ENCODE results near the gene CRLF1.

Gene CRLF1

DNA sequence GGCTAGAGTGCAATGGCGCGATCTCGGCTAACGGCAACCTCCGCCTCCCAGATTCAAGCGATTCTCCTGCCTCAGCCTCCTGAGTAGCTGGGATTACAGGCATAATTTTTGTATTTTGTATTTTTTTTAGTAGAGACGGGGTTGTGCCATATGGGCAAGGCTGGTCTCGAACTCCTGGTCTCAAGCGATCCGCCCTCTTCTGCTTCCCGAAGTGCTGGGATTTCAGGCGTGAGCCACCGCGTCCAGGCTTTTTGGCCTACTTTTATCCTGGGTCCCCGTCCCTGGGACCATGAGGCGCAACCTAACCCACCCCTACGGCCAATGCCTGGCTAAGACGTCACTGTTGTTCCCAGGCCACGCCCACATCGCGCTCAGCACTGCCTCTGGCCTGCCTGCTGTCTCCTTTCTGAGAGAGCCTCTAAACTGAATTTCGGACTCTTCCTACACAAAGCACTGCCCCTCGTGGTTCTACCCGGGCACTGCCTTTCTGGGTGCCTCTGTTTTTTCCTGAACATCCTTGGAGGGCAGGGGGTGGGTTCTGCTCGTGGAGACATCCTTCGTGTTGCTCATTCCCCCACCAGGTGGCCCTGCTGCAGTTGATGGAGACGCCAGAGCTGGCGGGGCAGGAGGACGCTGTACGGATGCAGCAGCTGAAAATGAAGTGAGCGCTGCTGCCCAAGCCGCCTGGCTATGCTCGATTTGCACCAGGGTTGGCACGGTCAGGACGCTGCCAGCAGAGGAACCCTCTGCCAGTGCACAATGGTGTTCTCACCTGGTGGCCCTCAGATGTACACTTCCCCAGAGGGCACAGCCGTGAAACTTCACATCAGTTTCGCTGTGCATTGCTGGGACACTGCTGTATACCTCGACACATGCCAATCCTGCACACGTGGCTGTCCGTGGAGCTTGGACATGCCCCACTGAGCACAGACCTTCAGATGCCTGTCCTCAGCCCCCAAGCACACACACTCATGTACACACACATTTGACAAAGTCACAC is 16.0 kb downstream of the CRLF1 start:
- DNase-seq: peak; percentile 77

DNA sequence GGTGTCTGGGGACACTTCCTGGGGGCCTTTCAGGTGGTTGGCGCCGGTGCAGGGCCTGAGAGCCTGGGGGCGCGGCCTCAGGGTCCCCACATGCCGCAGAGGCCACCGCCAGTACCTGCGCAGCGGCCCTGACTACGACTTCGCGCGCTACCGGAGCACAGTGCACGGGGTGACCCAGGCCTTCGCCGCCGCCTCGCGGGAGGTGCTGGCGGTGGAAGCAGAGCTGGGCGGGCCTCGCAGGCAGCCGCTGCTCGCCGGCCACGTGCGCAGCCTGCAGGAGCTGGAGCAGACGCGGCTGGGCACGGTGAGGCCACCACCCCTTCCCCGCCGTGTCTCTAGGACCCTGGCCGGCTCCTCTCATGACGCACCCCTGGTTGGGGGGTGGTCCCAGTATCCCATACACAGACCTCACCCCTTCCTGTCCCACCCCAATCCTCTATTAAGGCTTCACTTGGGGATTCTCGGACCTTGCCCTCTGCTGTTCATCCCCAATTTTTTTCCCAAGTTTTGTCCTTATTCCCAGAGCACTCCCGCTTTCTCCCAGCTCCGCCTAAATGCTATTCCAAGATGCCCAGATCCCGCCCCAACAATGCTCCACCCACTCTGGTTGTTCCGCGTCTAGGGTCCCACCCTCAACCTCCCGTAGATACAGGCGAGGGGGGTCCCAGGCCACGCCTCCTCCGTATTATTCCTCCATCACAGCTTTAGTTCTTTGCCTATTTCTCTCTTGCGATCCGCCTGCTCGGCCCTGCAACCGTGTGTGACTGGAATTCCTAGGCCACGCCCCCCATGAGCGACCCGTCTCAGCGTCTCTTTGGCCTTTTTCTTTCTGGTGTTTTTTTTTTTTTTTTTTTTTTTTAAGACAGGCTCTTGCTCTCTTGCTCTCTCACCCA is 17.0 kb downstream of the CRLF1 start:
- DNase-seq: peak; percentile 66

DNA sequence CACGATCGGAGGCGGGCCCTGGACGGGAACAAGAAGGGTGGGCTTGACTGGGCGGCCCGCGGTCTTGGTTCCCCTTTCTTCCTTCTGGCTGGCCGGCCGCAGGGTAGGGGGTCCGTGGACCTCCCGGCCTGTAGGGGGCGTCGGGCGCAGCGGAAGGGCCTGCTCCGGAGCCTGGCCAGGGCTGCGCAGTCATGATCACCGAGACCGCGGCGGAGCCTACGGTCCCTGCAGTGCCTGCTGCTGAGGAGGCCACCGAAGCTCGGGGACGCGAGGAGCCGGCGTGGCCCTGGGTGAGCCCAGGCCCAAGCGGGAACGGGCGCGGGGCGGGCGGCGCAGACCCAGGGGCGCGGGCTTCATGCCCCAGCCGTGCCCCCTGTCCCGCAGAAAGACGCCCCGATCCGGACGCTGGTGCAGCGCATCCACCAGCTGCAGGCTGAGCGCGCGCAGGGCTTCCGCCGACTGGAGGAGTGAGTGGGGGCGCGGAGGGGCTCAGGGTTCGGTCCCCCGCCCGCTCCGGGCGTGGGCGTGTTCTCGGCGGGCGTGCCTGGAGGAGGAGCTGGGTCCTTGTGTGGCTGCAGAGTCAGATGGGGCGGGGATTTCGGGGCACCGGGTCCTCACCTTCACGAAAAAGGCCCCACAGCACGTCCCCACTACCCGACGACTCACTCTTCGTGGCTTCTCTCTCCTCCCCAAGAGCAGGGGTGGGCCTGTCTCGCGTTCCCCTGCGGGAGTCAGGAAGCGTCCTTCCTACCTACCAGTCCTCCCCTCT is 17.8 kb downstream of the CRLF1 start, which contains the start of gene REX1BD:
REX1BD (plus strand) TSS at position 188 of the 769 bp plus-strand sequence; CDS start at position 192, 4 bp downstream.
- DNase-seq: peak; percentile 74

DNA sequence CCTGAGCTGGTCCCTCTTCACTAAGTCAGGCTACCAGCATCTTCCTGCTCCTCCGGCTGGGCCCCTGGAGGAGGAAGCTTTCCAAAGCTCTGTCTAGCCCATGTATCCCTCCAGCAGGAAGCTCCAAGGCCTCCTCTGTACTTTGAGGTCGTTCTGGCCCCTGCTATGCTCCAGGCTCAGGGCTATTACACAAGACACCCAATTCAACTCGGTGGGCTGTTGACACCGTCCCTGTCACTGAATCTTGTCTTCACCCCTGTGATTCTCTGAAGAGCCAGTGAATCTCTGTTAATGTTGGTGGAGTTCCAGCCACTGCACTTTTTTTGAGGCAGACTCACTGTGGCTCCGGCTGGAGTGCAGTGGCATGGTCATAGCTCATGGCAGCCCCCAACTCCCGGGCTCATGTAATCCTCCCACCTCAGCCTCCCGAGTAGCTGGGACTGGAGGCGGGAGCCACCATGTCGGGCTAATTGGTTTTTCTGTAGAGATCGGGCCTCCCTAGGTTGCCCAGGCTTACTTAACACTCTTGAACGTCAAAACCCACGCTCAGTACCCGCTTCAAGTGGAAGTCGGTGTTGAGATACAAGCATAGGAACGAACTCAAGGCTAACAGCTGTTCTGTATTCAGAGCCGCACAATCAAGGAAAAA is 18.5 kb downstream of the CRLF1 start:
- DNase-seq: no peak

DNA sequence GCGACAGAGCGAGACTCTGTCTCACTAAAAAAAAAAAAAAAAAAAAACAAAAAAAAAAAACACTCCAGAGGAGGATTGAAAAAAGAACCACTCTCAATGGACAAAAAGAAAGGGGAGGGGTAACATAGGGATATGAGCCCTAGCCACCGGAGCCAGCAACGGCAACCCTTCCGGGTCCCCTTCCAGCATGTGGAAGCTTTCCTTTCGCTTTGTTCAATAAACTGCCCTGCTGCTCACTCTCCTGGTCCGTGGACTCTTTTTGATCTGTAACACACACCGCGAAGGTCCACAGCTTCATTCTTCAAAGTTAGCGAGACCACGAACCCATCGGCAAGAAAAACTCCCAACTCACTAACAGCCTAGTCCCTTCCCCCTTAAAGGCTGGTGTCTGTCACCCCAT is 19.0 kb downstream of the CRLF1 start:
- no peak for DNase-seq

DNA sequence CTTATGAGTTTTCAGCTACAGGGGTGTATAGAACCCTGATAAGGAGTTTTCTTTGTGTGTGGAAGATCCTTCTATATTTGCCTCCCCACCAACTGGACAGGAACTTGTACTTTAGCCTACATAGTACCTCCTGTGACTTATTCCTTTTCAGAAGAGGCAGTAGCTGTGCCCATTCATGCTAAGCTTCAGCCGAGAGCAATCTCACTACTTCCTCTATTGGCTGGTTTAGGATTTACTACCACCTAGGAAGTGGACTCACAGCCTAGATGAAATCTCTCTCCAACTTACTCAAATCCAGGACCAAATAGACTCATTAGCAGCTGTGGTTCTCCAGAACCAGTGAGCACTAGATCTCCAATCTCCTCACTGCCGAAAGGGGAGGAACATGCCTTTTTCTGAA is 20.3 kb downstream of the CRLF1 start:
- no peak for DNase-seq

DNA sequence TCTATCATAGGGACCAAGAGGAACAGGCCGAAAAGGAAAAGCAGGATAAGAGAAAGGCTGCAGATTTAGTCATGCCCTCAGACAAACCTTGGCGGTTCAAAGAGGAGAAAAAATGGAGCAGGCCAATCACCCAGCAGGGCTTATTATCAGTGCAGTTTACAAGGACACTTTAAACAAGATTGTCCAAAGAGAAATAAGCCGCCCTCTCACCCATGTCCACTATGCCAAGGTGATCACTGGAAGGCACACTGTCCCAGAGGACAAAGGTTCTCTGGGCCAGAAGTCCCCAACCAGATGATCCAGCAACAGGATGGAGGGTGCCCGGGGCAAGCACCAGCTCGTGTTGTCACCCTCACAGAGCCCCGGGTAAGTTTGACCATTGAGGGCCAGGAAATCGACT is 26.3 kb downstream of the CRLF1 start:
- no peak for DNase-seq

GRCh38 chr19:18577365-18577914 is 29.2 kb downstream of the CRLF1 start:
- DNase-seq: no peak

DNA sequence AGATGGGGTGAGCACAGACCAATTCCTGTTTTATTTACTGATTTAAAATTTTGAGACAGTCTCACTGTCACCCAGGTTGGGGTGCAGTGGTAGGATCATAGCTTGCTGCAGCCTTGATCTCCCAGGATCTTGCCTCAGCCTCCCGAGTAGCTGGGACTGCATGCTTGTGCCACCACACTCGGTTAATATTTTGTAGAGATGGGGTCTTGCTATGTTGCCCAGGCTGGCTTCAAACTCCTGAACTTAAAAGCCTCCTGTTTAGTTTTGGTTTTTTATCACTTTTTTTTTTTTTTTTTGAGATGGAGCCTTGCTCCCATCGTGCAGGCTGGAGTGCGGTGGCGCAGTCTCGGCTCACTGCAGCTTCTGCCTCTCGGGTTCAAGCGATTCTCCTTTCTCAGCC is 30.2 kb downstream of the CRLF1 start:
- no peak for DNase-seq

DNA sequence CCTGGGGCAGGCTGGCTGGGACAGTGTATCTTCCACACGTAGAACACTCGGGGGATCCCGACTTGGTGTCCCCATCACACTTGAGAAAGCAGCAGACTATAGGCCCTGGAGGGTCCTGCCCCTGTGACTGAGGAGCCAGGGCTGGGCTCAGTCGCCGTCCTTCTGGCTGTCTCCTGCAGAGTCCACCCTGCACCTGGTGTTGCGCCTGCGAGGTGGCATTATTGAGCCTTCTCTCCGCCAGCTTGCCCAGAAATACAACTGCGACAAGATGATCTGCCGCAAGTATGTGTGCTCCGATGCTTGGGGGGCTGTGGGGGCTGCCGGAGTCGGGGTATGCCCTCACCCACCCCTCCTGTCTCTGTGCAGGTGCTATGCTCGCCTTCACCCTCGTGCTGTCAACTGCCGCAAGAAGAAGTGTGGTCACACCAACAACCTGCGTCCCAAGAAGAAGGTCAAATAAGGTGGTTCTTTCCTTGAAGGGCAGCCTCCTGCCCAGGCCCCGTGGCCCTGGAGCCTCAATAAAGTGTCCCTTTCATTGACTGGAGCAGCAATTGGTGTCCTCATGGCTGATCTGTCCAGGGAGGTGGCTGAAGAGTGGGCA is 31.8 kb downstream of the CRLF1 start:
- DNase-seq: no peak

GRCh38 chr19:18571564-18572344 is 34.8 kb downstream of the CRLF1 start, which contains the start of gene UBA52:
Gene UBA52, plus strand, starts transcription at chr19:18571857. Its CDS starts 1,444 bp downstream, at chr19:18573301.
- DNase-seq: peak; percentile 96

GRCh38 chr19:18568367-18568766 is 38.2 kb downstream of the CRLF1 start:
- DNase-seq: no peak

DNA sequence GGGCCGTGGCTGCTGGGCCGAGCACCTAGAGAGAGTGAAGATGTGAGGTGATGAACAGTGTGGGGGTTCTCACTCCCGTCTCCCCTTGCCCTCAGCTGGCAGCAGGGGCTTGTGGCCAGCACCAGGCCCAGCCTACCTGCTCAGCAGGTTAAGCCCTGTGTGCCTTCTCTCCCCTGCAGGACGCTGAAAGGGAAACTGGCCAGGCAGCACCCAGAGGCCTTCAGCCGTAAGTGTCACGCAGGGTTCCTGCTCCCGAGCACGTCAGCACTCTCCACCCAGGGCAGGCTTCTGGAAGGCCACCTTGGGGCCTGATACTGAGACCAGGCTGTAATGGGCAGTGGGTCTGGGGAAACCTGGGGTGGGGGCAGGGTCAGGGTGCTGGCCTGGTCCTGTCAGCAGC is 39.6 kb downstream of the CRLF1 start:
- DNase-seq: no peak

DNA sequence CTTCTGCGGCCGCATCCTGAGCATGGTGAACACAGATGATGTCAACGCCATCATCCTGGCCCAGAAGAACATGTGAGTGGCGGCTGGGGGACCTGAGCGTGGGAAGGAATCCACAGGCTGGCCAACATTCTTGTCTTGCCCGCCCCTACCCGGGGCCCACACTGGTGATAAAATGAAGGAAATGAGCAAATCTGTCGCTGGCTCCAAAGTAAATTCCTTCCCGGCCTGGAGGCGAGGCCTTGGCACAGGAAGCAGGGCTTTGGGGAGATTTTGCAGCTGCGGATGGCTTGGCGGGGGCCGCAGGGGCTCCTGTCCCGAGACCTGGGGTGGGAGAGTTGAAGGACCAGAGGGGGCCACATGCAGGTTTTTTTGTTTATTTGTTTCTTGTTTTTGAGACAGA is 44.5 kb downstream of the CRLF1 start:
- no peak for DNase-seq

DNA sequence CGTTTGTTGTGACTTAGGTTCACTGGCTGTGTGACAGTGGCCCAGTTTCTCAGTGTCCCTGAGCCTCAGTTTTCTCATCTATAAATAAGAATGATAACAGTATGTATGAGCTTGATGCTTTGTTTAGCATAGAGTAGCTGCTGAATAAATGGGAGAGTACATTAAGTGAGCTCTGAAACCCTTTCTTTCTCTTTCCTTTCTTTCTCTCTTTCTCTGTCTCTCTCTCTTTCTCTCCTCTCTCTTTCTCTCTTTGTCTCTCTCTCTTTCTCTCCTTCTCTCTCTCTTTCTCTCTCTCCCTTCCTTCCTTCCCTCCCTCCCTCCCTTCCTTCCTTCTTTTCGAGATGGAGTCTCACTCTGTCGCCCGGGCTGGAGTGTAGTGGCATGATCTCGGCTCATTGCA is 46.9 kb downstream of the CRLF1 start:
- DNase-seq: no peak

- no peak for DNase-seq
Observed at GRCh38 chr19:18558604-18559003, 48.0 kb downstream of the CRLF1 start.

DNA sequence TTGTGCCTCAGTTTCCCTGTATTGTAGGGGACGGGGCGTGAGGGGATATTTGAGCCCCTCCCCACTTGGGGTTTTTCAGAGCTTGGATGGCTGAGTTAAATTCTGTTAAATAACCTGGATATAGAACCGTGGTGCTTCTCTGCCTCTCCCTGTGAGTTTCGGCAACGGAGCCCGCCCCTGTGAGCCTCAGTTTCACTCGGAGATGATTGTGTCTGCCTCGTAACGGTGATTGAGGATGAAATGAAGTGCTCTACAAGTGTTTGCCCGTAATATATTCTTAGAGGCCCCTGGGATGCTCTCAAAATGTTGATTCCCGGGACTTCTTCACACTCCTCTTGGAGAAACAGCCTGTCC is 48.4 kb downstream of the CRLF1 start:
- DNase-seq: no peak

DNA sequence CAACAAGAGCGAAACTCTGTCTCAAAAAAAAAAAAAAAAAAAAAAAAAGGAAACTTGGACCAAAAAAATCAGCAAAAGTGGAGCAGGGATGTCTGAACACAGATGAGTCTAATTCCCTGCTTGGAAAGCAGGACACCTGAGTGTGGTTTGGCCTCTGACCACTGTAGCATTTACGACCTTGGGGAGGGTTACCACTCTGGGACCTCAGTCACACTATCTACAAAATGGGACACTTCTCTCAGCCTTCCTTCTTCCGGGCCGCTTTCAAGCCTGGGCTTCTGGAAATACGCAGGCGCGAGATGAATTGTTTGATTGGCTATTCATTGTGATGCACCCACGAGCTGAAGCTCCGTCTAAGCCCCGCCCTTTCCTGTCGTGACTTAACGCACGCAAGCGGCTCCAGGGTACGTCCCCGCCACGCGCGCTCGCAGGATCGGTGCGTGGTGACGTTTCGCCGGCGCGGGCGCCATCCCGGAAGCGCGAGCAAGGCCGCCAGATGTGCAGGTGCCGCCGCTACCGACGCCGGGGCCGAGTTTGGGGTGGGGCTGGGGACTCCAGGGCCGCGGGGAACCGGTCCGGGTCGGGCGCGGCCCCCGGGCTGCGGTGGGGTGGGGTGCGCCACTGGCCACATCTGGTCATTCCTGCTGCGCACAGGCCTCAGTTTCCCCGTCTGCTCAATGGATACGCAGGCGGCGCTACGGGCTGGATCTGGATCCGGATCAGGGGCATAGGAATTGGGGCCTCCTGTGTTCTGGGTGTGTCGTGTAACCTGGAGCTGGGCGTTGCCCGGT is 49.0 kb downstream of the CRLF1 start, which contains the start of gene KXD1:
KXD1 (plus strand) TSS at position 460 of the 791 bp plus-strand sequence. CDS start 4,187 bp downstream, outside the sequence.
- peak; percentile 99 for DNase-seq

DNA sequence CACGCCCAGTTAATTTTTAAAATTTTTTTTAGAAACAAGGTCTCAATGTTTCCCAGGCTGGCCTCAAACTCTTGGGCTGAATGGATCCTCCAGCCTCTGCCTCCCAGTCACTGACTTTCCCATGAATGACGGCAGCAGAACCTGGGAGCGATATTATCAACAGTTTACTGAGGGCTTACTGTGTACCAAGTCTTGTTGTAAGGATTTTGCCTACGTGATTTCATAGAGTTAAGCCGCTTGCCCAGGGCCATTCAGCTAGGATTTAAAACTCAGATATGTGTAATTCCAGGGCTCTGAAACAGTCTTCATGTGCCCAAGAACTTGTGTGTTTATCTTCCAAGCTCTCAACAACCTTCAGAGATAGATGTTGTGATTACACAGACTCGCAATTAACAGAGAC is 55.0 kb downstream of the CRLF1 start:
- no peak for DNase-seq

Measured in fibroblast of skin of abdomen (primary cell).